GM03348 (cell line): Measurements from ENCODE around the gene SCP2.
"Not testable (repeated sequence)": the region's sequence is repeated elsewhere in the genome, so short reads cannot be mapped to it uniquely, and the experiment has no call there.

Experiments used
- DNase-seq: peaks from one replicate; pipeline ENCODE4 v3.0.0; 2012; ENCODE audit warnings: low spot score

Gene SCP2

DNA sequence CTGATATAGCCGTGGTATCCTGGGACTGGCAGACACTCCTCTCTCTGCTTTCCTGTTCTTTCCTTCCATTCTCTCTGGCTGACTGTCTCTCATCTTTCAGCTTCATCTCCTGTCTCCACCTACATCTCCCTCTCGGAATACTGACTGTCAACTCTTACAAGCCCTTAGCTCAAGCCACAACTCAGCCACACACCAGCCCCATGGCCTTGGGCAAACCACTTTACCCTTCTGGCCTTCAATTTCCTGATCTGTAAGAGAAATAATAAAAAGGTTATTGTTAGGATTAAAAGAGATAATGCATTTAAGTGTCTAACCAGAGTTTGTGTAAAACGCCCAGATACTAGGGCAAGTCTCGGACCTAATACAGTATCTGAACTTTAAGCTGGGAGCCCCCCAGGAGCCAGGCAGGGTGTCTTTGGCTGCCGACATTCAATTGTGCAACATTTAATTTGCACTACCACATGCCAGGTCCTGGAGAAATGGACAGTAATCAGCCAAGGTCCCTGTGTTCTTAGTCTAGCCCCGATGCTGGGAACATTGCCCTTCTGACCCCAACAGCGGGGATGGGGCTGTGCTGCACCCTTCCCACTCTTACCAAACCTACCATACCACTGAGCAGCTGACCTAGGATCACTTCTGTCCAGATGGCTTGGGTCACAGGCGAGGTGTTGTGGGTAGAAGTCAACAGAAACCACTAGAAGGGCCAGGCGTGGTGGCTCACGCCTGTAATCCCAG, 10.7 kb upstream of the SCP2 start:
- no peak for DNase-seq

DNA sequence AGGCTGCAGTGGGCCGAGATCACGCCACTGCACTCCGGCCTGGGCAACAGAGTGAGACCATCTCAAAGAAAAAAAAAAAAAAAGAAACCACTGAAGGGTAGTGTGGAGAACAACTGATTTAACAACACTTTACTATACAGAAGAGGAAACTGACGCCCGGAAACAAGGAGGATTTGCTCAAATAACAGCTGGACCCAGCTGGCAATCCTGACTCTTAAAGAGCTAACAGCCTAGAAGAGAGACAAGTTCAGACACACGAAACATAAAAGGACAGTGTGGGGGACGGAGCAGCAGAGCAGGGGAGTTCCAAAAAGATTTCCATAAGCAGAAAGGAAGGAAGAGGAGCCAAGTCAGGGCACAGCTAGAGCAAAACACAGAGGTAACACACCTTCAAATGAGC, 9.9 kb upstream of the SCP2 start:
- DNase-seq = no peak

DNA sequence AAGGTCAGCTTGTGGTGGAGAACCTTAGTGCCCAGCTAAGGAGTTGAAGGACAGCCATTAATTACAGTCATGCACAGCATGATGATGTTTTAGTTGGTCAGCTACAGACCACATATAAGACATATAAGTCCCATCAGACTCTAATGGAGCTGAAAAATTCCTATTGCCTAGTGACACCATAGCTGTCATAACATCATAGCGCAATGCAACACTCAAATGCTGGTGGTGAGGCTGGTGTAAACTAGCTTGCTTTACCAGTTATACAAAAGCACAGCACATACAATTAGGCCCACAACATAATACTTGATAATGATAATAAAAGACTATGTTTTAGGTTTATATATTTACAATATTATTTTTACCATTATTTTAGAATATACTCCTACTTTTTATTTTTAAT, 9.5 kb upstream of the SCP2 start:
- no peak for DNase-seq

DNA sequence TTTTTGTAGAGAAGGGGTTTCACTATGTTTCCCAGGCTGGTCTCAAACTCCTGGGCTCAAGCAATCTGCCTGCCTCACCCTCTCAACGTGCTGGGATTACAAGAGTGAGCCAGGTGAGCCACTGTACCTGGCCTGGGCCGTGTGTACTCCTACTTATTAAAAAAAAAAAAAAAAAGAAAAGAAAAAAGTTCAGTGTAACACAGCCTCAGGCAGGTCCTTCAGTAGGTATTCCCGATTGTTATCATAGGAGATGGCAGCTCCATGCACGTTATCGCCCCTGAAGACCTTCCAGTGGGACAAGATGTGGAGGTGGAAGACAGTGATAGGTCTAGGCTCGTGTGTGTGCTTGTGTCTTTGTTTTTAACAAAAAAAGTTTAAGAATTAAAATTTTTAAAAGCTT, 8.9 kb upstream of the SCP2 start:
- DNase-seq = no peak

DNA sequence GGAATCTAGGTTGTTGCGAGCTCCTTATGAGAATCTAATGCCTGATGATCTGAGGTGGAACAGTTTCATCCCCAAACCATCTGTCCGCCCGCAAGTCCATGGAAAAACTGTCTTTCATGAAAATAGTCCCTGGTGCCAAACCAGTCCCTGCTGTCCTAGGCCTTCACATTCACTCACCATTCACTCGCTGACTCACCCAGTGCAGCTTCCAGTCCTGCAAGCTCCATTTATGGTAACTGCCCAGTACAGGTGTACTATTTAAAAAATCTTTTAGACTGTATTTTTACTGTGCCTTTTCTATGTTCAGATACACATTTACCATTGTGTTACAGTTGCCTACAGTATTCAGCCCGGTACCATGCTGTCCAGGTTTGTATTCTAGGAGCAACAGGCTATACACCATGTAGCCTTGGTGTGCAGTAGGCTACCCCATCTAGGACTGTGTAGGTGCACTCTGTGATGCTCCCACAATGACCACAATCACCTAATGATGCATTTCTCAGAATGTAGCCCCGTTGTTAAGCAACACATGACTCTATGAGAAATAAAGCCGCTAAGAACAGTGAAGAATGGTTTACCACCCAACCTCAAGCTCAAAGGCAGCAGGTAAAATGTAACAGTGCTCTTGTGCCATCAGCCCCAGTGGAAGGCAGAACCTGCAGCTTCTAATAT, 7.9 kb upstream of the SCP2 start:
- no peak for DNase-seq

DNA sequence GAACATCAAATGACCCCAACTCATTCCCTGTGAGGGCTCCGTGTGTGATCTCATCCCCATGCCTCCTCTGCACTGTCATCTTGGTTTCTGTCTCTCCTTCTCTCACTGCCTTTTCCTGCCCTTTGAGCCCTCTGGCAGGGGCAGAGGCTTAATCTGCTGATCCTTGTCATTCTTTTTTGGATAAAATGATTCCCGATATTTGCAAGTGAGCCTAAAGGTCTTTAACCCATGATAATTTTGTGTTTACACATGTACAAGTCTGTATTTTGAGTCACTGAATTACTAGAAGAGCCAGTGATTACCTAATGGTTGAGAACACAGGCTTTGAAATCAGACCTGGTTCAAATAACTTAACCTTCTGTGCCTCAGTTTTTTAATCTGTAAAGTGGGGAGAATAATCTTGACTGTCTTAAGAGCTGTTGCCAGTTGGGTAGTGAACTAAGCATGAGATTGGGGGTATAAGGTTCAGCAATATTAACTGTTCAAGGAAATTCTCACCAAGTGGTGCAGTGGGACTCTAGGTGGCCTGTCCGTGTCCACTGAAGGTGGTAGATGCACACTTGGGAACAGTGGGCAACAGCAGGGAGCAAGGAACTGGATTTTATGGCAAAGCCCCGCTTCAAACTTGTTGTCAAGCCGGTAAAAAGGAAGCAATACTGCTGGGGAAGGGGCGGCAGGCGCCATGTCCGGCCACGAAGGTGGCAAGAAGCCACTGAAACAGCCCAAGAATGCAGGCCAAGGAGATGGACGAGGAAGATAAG, 7.2 kb upstream of the SCP2 start:
- DNase-seq = no peak

DNA sequence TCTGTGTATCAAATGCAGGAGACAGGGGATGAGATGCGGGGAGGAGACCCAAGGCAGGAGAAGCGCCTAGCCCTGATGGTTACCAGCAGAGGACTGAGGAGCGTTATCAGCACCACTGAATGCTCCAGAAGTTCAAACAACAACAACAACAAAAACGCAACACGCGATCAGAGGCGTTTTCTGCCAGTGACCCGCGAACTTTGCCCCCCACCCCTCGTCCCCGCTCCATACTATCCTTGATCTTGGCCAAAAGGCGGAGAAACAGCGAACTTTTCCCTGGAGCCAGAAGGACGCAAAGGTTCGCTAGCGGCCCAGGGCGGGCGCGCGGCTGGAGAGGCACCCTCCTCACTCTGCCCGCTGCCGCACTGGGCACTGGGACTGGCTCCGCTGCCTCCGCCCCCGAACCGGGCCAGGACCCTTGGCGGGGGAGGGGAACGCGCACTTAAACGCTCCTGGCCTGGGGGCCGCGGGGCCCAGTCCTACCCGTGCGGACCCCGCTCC, 6.2 kb upstream of the SCP2 start:
- peak; percentile 61 for DNase-seq

DNA sequence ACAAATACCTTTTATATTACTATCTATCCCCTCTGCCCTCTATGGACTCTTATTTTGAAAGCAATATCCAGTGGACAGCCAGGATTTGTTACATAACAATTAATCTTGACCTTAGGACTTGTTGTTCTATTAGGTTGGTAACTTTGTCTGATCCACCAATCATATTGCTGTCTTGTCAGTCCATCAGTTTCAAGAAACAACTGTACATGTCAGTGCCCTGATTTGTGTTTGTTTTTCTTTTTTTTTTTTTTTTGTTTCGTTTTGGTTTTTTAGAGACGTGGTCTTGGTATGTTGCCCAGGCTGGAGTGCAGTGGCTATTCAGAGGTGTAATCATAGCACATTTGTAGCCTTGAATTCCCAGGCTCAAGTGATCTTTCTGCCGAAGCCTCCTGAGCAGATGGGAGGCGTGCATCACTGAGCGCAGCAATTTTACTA, 1.5 kb upstream of the SCP2 start:
- DNase-seq = no peak

DNA sequence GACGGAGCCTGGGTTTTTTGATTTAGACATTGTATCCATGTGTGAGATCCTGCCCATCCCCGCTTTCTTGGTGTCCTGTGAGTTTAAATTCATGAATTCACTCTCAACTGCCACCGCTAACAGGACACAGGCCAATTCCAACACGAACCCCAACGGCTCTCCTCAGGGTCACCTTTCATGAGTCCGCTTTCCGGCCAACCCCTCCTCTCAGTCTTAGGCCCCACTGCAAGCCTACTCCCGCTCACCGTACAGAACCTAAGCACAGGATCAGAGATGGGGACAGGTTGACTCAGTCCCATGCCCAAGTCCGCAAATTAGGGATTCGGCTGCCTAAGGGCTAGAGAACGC, 238 bp upstream of the SCP2 start:
- no peak for DNase-seq

DNA sequence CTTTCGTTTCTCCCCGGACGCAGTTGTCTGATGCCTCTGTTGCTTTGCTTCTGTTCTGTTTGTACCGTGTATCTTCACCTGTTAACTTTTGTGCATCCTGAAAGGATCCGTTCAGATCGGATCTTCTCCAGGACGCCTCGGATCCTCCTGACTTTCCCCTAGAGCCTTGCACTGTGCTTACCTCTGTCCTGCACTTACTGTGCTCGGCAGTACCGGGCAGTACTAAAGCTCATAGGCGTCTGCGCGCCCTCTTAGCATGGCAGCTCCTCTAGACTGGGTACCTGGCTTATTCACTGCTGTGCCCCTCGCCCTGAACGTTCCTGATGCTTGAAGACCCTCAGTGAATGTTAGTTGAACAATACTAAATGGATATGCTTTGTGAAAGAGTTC, 934 bp downstream of the SCP2 start:
- DNase-seq = no peak

DNA sequence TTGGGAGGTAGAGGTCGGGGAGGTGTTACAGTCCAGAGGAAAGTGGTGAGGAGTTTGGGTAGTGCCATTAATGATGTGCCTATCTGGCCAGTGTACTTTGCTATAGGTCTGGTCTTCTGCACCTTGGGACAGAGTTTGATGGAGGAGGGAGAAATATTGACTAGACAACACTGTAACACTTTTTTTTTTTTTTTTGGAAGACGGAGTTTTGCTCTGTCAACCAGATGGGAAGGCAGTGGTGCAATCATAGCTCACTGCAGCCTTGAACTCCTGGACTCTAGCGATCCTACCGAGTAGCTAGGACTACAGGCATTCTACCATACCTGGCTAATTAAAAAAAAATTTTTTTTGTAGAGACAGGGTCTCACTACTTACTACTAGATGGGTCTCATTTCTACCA, 1.9 kb downstream of the SCP2 start:
- DNase-seq = no peak

DNA sequence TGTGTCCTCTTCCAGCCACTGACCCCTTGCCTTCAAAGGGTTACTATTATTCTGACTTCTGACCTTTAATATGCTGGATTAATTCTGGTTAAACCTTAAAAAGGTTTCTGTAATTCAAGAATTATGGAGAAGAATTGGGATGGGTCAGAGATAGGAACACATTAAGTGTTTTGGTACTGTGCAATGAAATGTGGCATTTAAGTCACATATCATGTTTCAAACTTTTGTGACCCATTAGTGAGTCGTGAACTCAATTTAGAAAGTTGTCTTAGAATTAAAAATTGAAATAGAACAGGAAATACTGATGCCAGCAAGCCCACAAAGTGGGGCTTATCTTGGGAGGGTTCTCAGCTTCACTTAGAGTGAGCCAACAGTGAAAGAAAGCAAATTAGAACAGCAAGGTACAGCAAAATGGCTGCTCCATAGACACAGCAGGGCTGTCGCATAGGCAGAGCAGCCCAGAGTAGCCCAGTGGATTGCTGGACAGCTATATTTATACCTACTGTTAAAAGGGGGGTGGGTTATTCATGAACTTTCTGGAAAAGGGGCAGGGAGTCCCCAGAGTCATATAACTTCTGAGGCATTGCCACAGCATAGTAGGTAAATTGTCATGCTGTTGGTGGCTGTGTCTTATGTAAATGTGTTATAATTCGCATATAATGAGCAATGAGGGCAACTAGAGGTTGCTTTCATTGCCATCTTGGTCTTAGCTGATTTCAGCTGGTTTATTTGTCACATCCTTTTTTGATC, 10.5 kb downstream of the SCP2 start:
- no peak for DNase-seq

DNA sequence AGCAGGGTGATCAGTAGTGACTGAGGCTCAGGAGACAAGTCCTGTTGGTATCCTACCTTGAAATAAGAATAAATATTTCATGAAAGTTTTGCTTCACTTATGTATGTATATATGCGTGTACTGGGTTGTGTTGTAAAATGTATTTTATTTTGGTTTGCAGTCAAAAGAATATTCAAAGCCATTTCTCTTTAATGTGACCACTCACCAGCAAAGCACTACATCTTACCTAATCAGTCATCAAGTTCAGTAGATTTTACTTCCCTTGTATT, 11.0 kb downstream of the SCP2 start:
- DNase-seq = no peak

DNA sequence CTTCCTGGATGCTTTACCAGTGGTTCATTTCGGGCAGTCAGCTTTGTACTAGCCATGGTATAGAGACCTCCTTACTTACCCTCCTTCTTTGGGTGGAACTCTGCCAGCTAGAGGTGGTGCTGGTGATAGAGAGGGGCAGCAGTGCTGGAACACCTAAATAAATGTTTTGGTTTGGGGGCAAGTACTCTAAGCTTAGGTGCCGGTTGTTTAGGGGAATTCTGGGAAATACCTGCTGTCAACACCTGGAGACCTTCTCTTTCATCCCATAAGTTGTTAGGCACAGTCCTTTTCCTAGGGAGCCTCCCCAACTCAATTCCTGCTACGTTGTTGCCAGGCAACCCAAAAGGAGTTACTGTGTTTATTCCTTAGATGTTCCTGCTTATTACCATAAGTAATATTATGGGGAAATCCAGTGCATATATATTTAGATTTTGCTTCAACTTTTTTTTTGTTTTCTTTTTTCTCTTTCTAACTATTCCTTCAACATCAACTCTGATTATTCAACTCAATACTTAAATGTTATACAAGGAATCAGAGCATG, 16.9 kb downstream of the SCP2 start:
- DNase-seq = no peak

DNA sequence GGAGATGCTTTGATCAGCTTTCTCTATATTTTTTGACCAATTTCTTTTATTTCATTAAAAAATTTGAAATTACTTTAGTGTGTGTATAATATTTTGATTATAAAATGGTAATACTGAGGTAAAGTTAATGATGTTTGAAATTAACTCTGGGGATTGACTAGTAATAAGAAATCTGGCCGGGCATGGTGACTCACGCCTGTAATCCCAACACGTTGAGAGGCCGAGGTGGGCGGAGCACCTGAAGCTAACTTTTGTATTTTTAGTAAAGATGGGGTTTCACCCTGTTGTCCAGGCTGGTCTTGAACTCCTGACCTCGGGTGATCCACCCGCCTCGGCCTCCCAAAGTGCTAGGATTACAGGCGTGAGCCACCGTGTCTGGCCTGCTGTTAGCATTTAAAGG, 17.5 kb downstream of the SCP2 start:
- no peak for DNase-seq

DNA sequence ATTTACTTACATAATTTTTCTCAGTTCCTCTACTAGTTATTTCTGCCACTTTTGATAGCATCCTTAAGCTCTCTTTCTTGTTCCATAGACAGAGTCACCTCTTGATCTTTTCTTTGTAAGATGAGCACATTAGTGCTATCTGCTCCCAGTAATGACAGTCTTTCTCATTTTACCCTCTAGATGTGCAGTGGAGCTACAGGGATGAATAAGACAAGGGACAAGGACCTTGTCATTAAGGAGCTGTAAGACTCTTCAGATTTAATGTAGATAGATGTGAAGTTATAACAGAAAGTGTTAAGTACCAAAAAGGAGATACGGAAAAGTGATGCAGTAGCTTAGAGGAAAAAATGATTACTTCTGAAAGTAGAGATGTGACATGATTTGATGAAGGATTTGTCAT, 20.4 kb downstream of the SCP2 start:
- DNase-seq = no peak

DNA sequence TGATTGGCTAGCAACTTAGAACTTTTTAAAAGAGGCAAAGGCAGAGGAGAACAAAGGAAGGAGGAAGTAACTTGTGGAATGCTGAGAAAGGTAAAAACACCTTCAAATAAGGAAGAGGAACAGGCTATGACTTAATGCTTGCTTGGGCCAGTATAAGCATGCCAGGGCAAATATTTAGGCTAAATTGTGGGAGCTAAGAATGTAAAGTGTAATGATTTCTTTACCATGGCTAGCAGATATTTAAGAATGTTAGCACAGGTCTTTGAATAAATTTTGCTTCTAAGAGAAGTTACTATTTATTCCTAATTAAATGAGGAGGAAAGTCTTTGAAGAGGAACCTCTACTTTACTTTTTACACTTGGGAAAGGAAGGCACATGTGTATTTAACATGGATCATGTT, 22.5 kb downstream of the SCP2 start:
- DNase-seq = not testable (repeated sequence)

DNA sequence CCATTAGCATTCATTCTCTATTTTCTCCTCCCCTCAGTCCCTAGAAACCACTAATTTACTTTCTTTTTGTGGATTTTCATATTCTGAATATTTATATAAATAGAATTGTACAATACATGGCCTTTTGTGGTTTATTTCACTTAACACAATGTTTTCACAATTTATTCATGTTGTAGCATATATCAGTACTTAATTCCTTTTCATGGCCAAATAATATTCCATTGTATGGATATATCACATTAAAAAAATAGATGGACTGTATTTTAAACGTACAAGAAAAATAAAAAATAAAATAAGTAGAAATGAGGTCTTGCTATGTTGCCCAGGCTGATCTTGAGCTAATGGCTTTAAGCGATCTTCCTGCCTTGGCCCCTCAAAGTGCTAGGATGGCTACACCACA, 25.0 kb downstream of the SCP2 start:
- no peak for DNase-seq

DNA sequence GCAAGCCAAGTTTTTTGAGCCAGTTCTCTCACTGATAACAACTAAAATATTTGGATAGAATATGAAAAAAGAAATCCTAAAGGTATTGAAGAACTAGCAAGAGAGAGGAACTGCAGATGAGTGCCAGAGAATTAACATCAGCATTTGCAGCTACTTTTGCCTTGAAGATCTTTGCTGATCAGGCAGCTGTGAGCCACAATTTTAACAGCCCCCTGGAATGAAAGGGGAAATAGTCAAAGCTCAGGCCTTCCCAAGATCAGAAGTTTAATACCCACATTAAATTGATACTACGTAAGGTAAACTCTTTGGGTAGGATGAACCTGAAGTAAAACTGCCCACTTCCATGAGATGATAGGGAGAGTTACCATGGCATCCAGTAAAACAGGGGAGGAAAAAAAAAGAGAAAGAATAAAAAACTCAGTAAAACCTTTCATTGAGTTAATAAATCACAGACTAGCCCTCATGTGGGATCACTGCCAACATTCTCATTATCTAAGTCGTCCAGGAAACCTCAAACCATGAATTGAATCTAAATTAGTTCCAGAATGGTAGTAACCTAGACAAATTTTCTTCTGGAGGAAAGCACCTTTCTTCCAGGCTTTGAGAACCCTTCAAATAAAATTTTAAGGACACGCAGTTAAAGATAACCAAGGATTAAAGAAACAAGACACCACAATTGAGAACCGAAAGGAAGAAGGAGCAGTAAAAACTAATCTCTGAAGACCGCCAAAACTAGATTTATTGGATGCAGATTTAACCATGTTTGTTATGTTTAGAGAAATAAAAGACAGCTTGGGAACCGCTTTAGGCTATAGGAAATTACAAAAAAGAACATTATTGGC, 28.3 kb downstream of the SCP2 start:
- peak; percentile 60 for DNase-seq

DNA sequence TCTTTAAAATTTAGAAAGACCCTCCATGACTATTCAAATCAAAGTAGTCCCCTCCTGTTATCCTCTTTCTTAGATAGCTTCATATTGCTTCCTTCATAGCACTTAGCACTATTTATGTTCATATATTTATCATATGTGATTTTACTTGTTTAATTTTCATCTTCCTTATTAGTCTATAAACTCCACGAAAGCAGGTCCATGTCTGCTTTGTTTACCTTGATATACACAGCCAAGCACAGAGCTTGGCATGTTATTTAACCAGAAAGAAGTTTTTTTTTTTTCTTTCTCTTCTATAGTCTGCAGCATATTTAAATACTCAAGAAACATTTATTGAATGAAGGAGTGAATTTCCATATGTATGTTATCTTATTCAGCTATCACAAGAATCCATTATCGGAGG, 36.0 kb downstream of the SCP2 start:
- no peak for DNase-seq

DNA sequence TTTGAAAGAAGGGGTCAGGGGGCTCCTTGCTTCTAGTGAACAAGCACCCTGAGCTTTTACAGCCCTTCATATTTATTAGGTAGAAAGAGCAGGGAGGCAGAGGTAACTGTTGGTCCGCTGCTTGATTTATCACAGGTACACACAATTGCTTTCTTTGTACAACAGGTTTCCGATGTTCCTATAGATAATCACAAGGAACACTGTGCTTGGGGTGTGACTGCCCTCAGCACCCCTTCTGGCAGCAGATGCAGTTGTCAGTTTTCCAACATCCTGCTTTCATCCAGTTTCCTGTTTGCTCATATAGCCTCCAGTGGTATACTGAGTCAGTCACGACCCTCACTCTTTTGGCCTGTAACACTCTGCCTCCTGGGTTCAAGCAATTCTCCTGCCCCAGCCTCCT, 40.6 kb downstream of the SCP2 start:
- DNase-seq = no peak

DNA sequence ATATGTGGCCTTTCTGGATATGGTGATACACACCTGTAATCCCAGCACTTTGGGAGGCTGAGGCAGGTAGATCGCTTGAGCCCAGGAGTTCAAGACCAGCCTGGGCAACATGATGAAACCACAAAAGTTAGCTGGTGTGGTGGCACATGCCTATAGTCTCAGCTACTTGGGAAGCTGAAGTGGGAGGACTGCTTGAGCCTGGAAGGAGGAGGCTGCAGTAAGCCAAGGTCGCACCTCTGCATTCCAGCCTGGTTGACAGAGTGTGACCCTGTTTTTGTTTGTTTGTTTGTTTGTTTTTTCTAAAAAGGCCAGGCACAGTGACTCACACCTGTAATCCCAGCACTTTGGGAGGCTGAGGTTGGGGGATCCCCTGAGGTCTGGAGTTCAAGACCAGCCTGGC, 42.2 kb downstream of the SCP2 start:
- DNase-seq = not testable (repeated sequence)
